Measurements from ENCODE around the gene TUBA4A.
"Not testable (repeated sequence)": the region's sequence is repeated elsewhere in the genome, so short reads cannot be mapped to it uniquely, and the experiment has no call there.

TUBA4A gene

DNA sequence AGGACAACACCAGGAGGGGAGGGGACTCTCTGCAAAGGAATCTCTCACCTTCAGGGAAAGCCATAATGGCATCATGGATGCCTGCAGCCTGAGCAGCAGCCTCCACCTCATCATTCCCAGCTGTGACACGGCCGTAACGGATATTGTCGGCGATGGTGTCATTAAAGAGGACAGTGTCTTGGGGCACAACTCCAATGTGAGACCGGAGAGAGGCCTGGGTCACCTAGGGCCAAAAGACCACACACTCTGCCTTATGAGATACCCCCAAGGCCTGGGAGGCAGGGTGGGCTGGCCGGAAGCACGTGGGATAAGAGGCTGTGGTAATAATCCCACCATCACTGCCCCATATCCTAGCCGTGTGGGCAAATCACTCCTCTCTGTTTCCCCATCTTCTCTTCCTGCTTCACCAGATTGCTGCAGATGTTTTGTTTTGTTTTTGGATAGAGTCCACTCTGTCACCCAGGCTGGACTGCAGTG is 42.8 kb downstream of the TUBA4A start:
- no peak for DNase-seq (ENCODE audit: low read depth)

DNA sequence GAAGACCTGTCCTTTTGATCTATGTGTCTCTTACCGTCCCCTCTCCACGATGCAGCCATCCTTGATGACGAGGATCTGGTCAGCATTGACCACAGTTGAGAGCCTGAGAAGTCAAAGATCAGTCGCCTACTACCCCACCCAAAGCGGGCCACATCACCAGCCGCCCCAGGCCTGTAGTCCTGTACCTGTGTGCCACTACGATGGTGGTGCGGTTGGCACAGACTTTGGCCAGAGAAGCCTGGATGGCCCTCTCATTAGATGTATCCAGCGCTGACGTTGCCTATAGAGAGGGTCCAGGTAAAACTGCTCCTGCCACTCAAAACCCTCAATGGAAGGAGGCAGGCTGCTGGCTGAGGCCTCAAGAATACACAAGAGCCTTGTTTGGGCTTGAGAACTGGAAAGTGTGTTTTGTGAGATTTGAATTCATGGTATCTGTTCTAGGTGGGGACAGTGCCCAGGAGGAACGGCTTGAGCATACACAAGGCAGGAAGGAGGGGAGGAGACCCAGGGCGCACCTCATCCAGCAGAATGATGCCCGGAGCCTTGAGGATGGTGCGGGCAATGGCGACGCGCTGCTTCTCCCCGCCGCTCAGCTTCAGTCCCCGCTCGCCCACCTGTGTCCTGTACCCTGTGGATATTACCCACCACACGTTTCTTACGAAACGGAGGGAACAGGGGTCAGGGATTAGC is 43.4 kb downstream of the TUBA4A start:
- no peak for DNase-seq (ENCODE audit: low read depth)

DNA sequence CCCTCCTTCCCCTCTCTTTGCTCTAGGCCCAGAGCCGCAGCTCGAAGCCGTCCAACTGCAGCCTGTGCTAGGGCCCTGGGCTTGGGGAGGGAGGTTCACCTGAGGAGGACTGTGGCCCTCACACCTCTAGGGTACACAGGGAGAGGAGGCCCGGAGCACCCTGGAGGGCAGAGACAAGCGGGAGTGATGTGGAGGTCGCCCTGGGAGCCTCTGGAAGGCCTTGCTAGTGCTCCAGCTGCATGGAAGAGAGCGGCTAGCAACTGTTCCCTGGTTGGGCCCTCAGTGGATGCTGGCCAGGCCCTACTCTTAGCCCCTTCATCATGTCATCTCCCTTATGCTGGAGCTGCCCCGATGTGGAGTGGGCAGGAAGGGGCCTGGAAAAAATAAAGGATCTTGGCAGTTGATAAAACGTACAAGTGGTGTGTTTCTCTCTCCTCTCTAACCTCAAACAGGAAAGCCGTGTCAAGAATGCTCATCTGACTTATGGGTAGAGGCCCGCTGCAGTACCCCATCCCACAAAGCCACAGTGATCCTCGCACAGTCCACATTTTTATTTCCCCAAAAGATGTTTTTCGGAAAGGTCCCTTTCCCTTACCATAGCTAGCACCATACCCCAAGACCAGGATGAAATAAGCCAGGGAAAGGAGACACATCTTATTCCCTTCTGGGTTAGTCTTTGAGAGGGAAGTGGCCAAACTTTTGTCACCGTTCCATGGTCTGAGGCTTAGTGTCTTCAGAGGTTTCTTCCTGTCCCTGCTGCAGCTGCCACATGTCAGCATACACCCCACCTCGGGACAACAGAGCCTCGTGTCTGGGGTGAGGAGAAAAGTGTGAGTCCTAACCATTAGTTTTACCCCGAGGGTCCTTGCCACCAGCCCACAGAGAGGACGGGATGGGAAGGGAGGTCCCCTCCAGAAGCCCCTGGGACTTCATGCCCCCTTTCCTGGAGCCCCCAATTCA is 44.2 kb downstream of the TUBA4A start:
- no peak for DNase-seq (ENCODE audit: low read depth)

DNA sequence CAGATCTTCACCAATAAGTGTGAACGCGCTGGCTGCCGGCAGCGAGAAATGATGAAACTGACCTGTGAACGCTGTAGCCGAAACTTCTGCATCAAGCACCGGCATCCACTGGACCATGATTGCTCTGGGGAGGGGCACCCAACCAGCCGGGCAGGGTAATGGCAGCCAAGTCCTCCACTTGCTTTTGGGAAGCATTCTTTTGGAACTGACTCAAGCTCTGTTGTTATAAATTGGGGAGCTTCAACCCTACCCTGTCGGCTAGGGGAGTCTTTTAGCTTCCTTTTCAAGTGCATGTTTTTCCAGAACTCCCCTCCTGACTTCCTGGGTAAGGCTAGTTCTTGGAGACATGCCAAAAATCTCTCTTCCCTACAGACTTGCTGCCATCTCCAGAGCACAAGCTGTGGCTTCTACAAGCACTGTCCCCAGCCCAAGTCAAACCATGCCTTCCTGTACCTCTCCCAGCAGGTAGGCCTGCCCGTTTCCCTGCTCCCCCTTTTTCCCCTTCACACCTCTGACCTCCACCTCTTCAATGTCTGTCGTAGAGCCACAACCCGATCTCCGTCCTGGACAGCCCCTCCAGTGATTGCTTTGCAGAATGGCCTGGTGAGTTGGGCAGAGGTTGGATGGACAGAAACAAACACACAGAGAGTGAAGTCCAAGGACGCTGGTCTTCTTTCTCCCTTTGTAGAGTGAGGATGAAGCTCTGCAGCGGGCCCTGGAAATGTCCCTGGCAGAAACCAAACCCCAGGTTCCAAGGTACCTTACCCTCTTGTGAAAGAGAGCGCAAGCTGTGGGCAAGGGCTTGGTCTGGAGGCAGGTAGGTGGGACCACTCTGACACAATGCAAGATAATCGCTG is 45.6 kb downstream of the TUBA4A start:
- no peak for DNase-seq (ENCODE audit: low read depth)

DNA sequence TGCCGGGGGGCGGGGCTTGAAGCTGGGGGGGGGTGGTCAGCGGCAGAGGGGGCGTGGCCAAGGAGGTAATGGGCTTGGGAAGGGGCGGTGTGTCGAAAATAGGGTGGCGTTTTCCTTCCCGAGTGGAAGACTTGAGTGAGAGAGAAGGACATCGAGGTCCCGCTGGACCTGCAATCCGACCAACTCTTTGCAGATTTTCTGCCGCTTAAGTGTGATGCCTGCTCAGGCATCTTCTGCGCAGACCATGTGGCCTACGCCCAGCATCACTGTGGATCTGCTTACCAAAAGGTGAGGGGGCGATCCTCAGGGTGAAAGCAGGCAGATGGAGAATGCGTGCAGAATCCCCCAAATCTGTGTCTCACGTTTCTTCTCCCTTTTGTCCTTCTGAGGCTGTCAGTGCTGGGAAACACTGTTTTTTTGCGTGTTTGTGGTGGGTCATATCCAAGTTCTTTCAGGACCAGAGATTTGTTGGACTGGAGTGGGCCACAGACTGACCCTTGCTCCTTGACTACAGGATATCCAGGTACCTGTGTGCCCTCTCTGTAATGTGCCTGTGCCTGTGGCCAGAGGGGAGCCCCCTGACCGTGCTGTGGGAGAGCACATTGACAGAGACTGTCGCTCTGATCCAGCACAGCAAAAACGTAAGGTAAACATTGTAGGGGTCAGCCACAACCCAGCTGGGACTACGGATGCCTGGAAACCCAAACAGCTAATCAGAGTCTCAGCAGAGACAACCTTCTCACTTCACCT is 46.4 kb downstream of the TUBA4A start:
- DNase-seq (ENCODE audit: low read depth) = no peak

DNA sequence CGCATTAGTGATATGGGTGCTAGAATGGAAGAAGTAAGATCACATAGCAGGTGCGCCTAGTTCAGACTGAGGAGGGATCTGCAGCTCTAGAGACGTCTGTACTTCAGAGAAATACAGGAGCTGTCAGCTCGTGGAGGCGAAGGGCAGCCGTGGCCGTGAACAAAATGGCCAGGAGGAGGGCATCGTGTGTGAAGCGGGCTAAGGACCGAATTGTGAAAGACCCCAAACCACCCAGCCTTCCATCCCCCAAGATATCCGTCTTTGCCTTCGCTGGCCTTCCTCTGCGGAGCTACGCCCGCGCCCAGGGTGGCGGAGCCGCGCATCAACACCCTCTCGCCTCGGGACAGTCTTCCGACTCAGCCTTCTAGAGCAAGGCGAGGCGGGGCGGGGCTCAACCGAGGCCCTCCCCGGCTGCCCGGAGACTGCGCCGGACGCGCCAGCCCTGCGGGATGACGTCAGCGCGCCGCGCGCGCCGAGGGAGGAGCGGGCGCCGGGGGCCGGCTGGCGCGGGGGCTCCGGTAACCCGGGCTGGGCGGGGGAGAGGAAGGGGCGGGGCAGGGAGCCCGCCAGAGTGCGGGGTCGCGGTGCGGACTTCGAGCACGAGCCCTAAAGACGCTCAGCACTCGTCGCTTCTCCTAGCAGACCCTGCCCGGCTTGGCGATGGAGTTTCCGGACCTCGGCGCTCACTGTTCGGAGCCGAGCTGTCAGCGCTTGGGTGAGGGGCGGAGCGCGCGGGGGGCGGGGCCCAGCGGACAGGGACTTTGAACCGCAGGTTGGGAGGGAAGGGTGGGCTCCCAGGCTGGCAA is 47.2 kb downstream of the TUBA4A start, which contains the start of gene ZFAND2B:
TSS of gene ZFAND2B (plus strand) at position 455 of the 806 bp plus-strand sequence. CDS start at position 661, 206 bp downstream.
- DNase-seq (ENCODE audit: low read depth) = peak; percentile 79

DNA sequence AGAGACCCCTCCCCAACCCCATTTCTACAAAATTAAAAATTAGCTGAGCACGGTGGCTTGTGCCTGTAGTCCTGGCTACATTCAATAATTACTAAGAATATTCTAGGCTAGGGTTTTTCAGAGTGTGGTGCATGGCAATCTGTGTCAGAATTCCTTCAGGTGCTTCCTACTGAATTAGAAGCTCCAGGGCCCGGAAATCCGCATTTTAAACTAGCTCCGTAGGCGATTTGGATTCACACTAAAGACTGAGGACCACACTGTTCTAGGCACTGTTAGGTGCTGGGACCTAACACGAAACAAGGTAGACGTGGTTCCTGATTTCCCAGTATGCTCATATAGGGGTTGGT is 47.8 kb downstream of the TUBA4A start:
- no peak for DNase-seq (ENCODE audit: low read depth)

DNA sequence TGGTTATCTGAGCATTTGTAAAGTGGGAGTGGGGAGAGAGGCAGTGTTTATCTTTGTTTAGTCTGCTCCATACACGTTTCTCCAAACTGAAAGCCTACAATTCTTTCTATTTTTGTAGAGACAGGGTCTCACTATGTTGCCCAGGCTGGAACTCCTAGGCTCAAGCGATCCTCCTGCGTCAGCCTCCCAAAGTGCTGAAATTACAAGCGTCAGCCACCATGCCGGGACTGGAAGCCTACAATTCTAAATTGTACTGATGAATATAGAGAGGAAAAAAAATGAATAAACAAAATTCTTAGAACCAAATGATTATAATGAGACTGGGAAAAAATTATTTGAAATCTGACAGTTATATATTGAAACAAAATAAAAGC is 48.6 kb downstream of the TUBA4A start:
- DNase-seq (ENCODE audit: low read depth) = no peak

DNA sequence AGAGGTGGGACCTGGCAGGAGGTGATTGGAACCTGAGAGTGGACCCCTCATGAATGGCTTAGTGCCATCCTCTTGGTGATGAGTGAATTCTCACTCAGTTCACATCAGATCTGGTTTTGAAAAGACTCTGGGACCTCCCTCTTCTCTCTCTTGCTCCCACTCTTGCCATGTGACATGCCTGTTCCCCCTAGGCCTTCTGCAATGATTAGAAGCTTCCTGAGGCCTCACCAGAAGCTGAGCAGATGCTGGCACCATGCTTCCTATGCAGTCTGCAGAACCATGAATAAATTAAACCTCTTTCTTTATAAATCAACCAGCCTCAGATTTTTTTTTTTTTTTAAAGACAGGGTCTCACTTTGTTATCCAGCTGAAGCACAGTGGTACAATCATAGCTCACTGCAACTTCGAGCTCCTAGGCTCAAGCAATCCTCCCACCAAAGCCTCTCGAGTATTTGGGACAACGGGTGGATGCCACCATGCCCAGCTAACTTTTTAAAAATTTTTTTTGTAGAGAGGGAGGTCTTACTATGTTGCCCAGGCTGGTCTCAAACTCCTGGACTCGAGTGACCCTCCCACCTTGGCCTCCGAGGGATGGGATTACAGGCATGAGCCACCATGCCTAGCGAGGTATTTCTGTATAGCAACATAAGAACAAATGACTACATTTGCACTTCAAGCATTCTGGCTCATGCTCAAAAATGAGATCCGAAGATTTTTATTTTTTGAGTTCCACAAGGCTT is 49.1 kb downstream of the TUBA4A start:
- DNase-seq (ENCODE audit: low read depth) = no peak

DNA sequence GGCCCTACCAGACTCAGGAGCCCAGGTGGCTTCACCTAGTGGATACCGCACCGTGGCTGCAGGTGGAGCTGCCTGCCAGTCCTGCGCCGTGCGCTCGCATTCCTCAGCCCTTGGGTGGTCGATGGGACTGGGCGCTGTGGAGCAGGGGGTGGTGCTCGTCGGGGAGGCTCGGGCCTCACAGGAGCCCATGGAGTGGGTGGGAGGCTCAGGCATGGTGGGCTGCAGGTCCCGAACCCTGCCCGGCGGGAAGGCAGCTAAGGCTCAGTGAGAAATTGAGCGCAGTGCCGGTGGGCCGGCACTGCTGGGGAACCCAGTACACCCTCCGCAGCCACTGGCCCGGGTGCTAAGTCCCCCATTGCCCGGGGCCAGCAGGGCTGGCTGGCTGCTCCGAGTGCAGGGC is 52.4 kb downstream of the TUBA4A start:
- not testable (repeated sequence) for DNase-seq (ENCODE audit: low read depth)

DNA sequence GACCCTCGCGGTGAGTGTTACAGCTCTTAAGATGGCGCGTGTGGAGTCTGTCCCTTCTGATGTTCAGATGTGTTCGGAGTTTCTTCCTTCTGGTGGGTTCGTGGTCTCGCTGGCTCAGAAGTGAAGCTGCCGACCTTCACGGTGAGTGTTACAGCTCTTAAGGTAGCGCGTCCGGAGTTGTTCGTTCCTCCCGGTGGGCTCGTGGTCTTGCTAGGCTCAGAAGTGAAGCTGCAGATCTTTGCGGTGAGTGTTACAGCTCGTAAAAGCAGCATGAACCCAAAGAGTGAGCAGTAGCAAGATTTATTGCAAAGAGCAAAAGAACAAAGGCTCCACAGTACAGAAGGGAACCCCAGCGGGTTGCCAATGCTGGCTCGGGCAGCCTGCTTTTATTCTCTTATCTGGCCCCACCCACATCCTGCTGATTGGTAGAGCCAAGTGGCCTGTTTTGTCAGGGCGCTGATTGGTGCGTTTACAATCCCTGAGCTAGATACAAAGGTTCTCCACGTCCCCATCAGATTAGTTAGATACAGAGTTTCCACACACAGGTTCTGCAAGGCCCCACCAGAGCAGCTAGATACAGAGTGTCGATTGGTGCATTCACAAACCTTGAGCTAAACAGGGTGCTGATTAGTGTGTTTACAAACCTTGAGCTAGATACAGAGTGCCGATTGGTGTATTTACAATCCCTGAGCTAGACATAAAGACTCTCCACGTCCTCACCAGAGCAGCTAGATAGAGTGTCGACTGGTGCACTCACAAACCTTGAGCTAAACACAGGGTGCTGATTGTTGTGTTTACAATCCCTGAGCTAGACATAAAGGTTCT is 53.0 kb downstream of the TUBA4A start:
- DNase-seq (ENCODE audit: low read depth) = not testable (repeated sequence)
